NCI-H1092 treated with DMSO at 0.1 percent for 48 hours (cell line): ENCODE measurements around the gene MUC6.

Experiments
- DNase-seq: peaks from one replicate; lab custom pipeline; 2025; lab: John Stamatoyannopoulos, UW

MUC6 gene

DNA sequence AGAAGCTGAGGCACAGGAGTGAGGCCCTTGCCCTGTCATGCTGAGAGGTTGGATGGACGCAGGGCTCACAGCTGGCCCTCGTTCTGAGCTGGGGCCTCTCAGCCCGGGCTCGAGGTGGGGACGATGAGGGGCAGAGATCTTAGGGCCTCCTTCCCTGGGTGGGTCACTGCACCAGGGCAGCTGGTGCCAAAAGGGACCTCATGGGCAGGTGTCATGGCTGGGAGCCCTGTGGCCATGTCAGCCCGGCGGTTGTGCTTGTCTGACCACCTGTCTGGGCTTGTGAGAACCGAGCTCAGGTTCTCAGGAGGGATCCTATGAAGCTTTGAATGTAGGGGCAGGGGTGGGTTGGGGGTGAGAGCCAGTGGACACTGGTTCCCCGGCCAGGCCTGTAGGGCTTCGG, 1.8 kb upstream of the MUC6 start:
- DNase-seq: no peak

DNA sequence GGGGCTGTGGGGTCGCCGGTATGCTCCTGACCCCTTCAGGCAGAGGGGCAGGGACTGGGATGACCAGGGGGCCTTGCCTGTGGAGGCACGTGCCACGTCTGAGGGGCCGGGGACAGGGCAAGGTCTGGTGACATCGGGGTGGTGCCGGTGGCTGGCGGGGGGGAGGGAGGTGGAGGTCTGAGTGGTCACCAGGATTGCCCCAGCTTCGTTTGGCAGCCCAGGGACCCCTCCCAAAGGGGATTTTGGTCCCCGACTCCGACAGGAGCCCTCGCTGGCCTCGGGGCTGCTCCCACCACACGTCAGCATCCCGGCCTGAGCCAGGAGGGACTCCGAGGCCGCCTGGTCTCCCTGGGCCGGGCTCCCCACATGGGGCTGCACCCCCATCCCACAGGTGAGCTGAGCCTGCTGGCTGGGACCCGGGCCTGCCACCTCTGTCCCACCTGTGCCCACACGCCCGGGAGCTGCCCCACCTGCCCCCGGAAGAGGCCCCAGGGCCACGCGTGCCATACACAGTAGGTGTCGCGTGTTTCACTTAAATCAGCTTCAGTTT, 1.1 kb upstream of the MUC6 start:
- DNase-seq: no peak

DNA sequence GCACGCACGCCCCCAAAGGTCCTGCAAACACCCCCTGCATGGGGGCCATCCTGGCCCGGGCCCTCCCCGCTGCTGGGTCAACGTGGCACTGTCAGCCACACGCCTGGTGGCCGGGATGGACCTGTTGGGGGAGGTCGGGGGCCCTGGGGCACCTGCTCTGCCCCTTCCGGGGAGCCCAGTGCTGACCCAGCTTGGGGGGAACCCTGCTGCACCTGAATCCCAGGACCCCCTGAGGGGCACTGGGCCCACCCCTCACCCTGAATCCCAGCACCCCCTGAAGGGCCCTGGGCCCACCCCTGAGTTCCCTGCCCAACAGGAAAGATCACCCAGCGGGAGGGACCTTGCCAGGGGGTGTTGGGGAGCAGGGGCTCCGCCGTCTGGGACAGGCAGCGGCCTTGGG, 413 bp upstream of the MUC6 start:
- no peak for DNase-seq

DNA sequence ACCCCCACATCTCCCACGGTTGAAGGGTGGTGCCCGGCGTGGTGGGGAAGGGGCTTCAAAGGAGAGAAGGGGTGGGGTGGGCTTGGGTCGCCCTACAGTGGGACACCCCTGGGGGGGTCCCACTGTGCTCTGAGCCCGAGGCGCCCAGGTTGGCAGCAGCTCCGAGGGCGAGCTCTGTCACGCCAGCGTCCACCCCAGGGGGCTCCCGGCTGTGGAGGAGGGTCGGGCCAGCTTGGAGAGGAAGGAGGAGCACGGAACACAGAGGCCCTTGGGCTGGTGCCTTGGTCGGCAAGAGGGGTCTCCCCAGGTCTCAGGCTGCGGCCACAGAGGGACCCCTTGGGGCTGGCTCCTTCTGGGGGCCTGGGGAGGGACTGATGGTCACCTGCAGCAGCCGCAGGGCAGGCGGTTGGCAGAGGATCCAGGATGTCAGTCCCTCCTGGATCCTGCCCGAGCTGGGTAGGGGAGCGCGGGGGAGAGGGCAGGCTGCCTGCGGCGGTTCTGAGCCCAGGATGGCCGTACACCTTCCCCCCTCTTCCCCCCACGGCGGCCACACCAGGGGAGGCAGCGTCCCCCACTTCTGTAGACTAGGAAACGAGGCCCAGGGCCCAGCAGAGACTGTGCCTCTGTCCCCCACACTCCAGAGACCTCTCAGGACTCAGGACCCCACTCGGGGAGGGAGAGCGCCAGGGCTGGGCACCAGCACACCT, 788 bp downstream of the MUC6 start:
- DNase-seq: no peak

DNA sequence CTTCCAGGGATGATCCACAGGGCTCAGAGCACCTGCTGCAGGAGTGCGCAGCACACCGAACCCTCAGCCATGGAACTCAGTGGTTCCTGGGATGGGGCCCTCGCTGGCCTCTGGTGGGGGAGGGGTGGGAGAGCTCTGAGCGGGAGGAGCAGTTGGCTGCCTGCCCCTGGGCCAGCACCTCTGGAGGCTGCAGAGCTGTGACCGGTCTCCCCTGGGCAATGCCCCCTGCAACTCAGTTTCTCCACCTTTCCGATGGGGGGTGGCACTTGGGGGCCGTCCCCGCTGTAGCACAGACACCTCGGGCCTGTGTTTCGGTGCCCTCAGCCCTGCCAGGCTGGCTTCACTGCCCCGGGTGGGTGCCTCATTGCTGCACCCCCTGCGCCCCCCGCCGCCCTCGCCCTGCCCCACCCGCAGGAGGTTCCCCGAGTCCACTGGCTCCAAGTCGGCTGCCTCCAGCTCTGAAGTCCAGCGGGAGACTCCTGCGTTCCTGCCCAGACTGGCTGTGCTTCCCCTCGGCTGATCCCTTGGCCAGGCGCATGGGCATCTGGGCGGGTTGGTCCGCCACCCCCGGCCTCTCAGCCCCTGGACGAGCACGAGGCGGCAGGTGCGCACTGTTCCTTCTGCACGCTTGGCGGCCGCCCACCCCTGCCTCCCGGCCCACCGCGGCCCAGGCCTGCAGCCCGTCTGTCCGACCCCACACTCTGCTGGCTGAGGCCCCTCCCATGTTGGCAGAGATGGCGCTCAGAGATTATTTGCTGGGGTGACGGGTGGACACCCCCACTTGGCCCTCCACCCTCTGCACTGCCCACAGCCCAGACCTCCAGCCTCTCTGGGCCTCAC, 1.8 kb downstream of the MUC6 start:
- DNase-seq: no peak

DNA sequence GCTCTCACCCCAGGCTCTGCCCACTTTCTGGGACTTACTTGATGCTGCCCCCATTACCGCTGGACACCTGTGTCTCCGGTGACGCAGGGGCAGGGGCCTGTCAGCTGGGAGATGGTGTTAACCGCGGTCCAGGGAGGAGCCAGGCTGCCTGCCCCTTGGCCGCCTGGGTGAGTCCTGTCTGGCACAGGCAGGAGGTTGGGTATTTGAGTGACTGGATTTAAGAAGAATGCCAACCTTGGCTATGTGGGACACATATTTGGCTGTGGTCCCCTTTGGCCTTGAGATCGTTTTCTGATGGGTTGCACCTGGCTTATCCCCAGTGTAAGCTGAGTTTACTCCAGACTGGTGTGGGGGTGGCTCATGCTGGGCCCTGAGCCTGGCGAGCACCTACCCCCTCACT, 2.5 kb downstream of the MUC6 start:
- no peak for DNase-seq

DNA sequence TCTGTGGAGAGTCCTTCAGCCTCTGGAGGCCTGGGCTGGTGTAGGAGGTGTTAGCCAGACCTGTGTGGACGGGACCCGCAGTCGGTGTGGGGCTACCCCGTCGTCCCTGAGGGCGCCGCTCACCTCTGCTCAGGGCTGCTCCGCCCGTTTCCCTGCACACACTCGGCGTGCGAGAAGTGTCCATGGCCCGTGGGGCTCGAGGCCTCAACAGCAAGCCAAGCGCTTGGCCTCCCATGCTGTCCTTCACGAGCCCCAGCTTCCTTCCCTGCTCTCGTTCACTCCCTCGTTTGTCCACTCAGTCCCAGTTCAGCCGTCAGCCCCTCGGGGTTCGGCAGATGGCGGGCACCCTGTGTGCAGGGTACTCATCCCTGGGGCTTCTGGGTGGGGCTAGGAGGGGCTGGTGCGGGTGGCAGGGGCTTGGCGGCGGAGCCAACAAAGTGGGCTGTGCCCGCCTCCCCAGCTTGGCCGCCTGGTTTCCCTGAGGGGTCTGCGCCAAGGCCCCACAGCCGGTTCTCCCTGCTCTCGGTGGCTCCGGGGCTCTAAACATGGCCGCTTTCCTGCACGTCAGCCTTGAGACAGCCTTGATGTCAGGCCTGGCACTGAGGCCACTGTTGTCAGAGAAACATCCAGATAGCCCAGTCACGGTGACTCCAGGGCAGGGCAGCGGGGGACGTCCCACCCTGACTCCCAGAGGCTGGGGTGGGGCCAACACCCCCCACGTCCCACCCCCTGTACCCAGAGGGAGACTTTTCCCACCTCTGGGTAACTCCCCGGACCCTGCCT, 3.3 kb downstream of the MUC6 start:
- DNase-seq: no peak

DNA sequence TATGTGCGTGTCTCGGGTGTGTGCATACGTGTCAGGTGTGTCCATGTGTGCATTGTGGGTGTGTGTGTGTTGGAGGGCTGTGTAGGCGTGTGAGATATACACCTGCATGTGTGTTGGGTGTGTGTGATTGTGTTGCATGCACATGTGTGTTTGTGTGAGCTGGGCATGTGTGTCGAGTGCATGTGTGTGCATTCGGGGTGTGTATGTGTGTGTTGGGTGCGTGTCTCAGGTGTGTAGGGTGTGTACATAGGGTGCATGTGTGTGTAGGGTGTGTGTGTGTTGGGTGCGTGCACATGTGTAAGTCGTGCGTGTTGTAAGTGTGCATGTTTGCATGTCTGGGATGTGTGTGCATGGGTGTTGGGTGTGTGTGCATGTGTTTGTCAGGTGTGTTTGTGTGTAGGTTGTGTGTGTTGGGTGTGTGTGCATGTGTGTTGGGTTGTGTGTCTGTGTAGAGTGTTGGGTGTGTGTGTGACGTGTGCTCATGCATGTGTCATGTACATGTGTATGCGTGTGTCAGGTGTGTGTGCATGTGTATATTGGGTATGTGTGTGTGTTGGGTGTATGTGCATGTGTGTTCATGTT, 4.1 kb downstream of the MUC6 start:
- DNase-seq: no peak

DNA sequence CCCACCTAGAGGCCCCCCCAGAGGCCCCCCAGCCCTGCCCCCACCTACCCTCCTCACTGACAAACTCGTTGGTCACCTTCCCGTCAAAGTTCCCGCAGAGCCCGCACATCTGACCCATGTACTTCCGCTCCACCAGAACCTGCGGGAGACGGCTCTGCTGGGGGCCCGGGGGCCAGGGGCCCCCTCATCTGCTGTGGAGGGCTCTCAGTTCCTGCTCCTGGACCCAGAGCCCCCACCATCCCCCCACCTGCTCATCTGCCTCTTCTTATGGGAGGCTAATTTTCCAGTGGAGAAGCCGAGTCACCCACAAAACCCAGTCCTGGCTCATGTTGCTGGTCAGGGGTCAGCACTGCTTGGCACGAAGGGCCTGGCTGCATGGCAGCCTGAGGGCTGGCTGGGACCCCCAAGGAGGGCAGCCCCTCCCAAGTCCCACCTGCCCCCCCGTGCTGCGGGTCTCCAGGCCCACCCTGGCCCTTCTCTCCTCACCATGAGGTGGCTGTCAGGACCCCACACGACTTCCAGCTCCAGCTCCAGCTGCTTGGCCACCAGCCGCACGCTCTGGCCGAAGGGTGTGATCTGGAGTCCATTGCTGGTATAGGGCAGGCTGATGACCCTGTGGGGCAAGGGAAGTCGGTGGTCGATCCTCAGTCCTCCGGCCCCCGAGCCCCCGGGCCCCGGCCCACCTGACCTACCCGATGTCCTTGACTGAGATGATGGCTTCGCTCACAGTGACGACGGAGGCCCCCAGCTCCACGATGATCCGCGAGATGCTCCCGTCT, 5.2 kb downstream of the MUC6 start:
- DNase-seq: no peak

DNA sequence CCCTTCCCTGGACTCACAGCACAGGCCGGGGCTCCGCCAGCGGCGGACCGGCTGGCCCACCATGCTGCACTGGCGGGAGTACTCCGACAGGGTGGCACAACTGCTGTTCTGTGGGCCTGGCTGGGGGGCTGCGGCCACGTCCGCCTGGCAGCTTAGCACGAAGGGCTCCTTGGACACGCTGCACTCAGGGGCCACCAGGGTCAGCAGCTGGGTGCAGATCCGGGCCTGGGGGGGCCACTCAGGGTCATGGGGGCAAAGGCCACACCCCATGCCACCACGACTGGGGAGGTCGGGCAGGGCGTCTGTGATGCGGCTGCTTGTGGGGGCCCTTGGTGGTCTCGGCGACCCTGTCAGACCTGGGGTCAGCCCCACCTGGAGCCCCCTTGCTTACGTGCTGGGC, 6.0 kb downstream of the MUC6 start:
- no peak for DNase-seq

DNA sequence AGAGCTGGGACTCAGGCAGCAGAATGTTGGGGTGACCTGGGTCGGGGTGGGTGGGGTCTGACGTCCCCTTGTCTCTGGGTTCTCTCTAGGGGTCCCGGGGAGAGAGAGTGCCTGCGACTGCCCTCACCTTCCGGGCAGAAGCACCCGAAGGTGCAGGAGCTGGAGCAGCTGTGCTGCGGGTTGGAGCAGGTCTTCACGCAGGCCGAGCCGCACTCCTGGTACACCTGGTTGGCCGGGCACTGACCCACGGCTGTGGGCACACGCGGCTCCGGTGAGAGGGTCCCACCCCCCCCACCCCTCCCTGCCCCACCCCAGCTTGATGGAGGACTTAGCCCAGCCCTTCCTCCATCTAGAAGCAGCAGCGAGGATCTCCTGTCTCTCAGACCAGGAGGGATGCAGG, 6.4 kb downstream of the MUC6 start:
- no peak for DNase-seq

DNA sequence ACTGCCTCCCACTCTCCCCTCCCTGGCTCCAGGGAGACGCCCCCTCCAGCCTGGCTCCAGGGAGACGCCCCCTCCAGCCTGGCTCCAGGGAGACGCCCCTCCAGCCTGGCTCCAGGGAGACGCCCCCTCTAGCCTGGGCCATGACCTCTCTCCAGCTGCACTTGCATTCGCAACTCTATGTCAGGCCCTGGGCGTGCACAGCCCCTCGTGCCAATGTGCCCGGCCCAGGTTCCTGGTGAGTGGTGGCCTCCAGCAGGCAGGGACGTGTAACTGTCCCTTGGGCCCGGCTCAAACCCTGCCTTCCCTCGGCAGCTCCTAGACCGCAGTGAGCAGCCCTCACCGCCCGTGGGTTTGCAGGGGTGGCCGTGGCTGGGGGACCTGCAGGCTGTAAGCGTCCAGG, 6.9 kb downstream of the MUC6 start:
- no peak for DNase-seq

DNA sequence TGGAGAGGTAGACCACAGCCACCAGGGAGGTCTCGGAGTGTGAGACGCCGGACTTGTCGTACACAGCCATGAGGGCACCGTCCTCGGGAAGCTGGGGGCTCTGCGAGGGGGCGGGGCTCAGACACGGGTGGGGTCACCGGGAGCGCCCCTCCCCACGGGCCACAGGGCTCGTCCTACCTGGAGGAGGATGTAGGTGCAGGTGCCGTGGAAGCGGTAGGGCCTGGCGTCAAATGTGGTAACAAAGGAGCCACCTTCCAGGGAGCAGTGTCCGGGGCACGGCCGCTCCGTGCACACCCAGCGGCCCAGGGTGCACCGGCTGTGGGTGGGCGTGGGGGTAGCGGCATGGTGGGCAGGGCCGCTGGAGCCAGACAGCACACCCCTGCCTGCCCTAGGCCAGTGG, 7.5 kb downstream of the MUC6 start:
- no peak for DNase-seq

DNA sequence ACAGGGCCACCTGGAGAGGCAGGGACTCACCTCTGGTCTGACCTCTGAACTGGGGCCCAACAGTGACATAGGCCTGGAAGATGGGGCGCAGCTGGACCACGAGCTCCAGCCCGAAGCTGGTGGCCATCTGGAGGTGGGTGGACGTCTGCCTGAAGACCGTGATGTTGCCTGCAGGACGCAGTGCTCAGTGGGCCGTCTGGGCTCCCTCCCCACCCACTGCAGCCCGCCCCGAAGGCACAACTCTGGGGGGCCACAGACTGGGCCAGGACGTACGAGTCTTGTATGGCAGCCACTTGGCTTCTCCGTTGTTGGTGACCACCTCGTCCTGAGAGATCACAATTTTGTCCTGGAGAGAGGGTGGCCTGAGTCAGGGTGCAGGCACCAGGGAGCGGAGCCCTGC, 7.9 kb downstream of the MUC6 start:
- no peak for DNase-seq

DNA sequence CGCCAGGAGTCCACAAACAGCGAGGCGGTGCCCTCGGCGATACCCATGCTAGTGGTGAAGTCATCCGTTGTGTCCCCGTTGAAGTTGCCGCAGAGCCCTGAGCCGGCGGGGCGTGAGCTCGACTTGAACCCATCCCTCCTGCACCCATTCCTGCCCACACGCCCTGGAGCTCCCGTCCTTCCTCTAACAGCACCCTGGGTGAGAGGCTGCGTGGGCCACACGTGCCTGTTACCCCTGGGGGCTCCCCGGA, 8.3 kb downstream of the MUC6 start:
- no peak for DNase-seq

DNA sequence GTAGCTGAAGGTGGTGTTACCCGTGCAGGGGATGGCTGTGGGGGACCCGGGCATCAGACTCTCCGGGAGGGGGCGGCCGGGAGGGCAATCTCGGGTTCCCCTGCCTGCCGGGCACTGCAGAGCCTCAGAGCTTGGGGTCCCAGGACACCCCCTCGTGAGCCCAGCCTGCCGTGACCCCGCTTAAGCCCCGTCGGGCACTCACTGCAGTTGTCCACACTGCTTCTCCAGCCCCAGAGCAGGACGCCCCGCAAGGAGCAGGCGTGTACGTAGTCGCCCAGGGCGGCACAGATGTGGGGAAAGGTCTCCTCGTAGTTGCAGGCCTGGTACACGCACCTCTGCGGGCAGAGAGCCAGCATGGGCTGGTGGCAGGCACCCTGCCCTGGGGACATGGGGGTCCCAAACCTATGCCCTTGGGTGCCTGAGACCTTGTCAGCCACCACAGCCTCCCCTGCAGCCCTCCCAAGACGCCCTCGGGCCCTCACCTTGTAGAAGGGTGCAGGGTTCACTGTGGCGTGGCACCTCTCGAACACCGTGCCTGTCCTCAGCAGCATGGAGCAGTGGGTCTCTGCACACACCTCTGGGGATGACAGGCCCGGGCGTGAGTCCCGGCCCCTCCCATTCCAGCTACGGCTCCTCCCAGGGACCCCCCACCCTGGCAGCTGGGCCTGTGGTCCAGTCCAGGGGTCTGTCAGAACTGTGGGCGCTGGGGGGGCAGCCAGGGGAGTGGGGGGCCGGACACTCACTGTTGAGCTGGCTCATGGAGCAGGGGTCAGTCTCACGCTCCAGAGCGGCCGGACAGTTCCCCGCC, 8.8 kb downstream of the MUC6 start:
- no peak for DNase-seq

DNA sequence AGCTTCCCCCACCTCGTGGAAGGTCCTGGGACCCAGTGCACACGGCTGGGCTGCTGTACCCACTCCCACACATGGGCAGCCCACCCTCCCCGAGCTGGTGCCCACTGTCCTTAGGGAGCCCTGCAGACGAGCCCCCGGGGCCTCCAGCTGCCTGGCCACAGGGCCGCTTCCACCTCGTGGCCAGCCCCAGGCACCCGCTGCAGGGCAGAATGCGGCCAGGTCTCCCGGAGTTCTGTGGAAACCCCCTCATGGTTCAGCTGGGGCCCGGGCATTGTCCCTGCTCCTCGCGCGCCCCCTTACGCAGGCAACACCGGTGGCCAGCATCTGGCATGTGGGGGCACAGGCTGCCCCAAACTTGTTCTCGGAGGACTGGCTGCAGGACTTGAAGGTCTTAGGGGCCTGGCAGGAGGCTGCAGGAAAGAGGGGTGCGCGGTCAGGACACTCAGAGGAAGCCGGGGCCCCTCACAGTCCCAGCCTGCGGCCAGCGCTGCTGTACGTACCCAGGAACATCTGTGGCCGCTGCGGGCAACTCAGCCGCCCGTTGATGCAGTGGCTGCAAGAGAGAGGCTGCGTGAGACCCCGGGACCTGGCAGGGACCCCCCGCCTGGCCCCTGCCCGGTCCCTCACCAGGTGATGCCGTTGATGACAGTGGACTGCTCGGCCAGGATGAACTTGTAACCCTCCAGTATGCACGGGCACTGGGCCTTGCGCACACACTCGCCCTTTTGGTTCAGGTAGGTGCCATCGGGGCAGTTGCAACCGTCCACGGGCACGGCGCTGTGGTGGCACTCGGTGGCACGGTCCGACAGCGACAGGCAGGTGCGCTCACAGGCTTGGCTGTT, 9.7 kb downstream of the MUC6 start:
- no peak for DNase-seq

DNA sequence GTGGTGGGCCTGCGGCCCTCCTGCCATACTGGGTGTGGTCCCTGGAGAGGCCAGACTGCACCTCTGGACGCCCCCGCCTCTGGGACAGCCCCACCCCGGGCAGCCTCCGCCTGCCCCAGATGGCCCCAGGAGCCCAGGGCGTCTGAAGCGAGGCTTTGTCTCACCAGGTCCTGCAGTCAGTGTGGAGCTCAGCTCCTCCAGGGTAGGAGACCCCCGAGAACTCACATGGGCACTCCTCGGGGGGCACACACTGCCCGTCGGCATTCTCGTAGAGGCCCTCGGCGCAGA, 10.4 kb downstream of the MUC6 start:
- DNase-seq: no peak

DNA sequence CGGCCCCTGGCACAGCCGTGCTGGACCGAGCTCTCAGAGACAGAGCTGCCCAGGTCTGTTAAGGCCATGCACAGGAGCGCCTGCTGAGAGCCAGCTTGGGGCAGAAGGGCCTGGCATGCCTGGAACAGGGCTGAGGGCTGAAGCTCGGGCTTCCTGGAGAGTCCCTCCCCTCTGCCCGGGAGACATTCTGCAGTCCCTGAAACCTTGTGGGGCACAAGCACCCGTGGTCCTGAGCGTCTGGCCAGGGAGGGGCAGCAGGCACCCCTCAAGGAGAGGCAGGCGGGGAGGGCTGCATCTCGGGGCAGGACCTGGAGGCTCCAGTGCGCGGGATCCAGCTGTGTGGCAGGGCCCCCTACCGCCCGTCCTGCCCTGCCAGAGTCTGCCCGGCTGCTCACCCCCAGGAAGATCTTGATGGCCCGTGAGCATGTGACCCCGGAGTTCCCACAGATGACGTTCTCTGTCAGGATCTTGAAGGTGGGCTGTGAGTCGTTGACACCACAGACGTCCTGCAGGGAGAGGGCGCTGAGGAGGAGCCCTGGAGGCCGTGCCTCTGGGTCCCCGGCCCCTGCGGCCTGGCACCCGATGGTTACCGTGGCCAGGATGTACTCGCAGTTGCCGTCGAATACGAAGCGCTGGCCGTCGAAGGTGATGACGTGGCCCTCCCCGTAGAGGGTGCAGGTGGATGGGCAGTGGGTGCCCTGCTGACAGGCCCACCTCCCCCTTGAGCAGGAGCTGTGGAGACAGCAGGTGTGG, 10.9 kb downstream of the MUC6 start:
- DNase-seq: no peak
